Adipocyte (in vitro differentiated cells): ENCODE measurements around the gene TRMT10A.

ENCODE experiments used
- DNase-seq: peaks from one replicate; pipeline ENCODE4 v3.0.0-alpha.2; 2015; ENCODE audit warnings: low read depth
- H3K27me3 ChIP-seq: replicated peaks from 2 replicates; pipeline ENCODE4 v1.7.0; 2013; ENCODE audit warnings: mild to moderate bottlenecking, low read length, moderate library complexity; ENCODE audit not compliant: control insufficient read depth, insufficient read depth
- H3K36me3 ChIP-seq: 2 replicates; pipeline ENCODE4 v1.7.0; 2013; ENCODE audit warnings: low read length, mild to moderate bottlenecking, moderate library complexity; ENCODE audit not compliant: control insufficient read depth, insufficient read depth, severe bottlenecking
- H3K4me1 ChIP-seq: 2 replicates; pipeline ENCODE4 v1.7.0; 2013; ENCODE audit warnings: mild to moderate bottlenecking, low read length, moderate library complexity; ENCODE audit not compliant: control insufficient read depth, insufficient read depth
- H3K4me3 ChIP-seq: 2 replicates; pipeline ENCODE4 v1.7.0; 2013; ENCODE audit warnings: mild to moderate bottlenecking, low read length, moderate library complexity
- H3K9ac ChIP-seq: 2 replicates; pipeline ENCODE4 v1.7.0; 2013; ENCODE audit warnings: mild to moderate bottlenecking, low read length, moderate library complexity
- H3K9me3 ChIP-seq: 2 replicates; pipeline ENCODE4 v1.7.0; 2013; ENCODE audit warnings: mild to moderate bottlenecking, low read length, moderate library complexity; ENCODE audit not compliant: control insufficient read depth

The TRMT10A gene, protein sequence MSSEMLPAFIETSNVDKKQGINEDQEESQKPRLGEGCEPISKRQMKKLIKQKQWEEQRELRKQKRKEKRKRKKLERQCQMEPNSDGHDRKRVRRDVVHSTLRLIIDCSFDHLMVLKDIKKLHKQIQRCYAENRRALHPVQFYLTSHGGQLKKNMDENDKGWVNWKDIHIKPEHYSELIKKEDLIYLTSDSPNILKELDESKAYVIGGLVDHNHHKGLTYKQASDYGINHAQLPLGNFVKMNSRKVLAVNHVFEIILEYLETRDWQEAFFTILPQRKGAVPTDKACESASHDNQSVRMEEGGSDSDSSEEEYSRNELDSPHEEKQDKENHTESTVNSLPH

DNA sequence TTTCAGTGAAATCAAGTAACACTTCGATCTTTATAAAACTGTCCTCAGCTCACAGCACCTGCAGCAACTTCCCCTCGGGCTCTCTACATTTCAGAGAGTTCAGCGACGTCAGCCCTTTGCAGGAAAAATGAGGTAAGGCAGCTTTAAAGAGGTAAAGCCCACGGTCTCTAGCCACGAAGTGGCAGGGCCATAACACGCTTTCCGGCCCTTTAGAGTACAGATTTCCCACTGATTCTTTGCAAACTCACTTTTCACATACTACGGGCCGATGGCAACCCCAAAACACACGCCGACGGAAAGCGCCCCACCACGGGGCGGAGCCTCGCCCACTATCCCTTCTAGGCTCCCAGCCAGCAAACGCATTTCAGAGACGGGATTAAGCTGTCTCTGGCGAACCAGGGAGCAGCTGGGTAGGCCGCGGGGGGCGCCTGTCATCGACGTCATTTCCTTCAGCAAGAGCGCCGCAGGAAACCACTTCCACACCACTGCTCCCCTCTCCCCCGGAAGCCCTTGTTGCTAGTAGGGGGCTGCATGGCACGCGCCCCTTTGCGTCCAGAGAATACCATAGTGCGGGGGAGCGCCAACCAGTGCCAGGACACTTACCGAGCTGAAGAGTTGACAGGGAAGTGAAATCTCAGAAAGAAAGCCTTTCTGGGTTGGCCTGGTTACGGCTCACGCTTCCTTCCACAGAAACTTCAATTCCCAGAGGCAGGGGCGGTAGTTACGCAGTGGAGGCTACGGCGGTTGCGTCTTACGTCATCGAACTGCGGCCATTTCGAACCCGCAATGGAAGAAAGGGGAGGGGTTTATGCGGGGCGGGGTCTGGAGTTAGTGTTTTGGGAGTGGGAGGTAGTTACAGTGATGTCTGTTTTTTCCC, at the start of gene TRMT10A:
Gene TRMT10A (minus strand): TSS at position 730 of the 877 bp plus-strand sequence. CDS start 4,701 bp downstream, outside the sequence.
- peak within 1 kb of the TSS; percentile 89 for H3K4me3 ChIP-seq
- no peaks in the 10 kb centered on the region for H3K27me3 ChIP-seq
- H3K9me3 ChIP-seq = no peaks in the 10 kb centered on the region
- no peaks in the 10 kb centered on the region for H3K36me3 ChIP-seq
- DNase-seq = peak; percentile 99
- H3K9ac ChIP-seq = peak within 1 kb of the TSS; percentile 97
- H3K4me1 ChIP-seq = peaks cover 4% of the 10 kb centered on the region

DNA sequence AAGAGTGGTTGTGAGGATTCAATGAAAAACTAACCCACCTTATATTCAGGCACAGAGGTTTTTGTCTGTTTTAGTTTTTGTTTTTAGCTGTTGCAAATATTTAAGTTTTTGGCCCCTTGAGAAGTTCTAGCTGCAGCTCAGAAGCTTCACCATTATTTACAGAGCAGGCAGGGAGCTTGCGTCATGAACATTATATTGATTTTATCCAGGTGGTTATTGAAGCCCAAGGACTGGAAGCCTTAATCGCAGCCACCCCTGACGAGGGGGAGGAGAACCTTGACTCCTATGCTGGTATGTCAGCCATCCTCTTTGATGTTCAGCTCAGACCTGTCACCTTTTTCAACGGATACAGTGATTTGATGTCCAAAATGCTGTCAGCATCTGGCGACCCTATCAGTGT, 48.9 kb upstream of the TRMT10A start:
- no peak for DNase-seq
- H3K4me3 ChIP-seq = no peak overlapping the region
- peaks cover 10% of the 10 kb centered on the region for H3K27me3 ChIP-seq
- peaks cover 10% of the 10 kb centered on the region for H3K4me1 ChIP-seq
- no peaks in the 10 kb centered on the region for H3K36me3 ChIP-seq
- H3K9ac ChIP-seq = no peak overlapping the region
- H3K9me3 ChIP-seq = no peaks in the 10 kb centered on the region

- Histone ChIP-seq H3K9me3 (no peaks in the 10 kb centered on the region), H3K4me1 (peaks cover 10% of the 10 kb centered on the region), H3K27me3 (peaks cover 10% of the 10 kb centered on the region), H3K9ac (no peak overlapping the region), H3K36me3 (no peaks in the 10 kb centered on the region), H3K4me3 (no peak overlapping the region)
- DNase-seq = no peak
Observed at GRCh38 chr4:99612281-99612680, 48.4 kb upstream of the TRMT10A start.

DNA sequence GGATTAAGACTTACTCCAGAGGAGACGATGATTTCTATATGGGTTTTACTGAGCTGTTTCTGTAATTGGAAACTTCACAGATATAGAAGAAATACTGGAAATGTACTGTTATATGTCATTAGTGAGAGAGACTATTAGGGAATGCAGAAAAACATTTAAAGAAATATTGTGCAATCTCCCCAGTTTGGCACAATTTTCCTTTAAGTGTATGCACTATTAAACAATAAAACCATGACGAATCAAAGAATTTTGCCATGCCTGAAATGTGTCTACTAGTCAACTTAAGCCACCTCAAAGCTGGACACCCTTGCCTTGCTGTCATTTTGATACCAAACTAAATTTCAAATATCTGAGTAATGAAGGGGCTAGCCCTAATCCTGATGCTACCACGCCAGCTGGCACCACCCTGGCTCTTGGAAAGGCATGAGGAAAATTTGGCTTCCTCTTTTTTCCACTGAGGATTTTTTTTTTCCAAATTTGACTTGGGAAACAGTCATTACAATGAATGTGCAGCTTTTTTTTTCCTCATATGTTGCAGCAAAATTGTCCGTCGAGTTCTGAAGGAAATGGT, 46.9 kb upstream of the TRMT10A start:
- peak; percentile 35 for DNase-seq
- Histone ChIP-seq H3K27me3 (peaks cover 10% of the 10 kb centered on the region), H3K4me1 (peaks cover 10% of the 10 kb centered on the region), H3K36me3 (no peaks in the 10 kb centered on the region), H3K9ac (no peak overlapping the region), H3K4me3 (peak overlapping the region; percentile 48), H3K9me3 (no peaks in the 10 kb centered on the region)

GRCh38 chr4:99608417-99608816, 44.6 kb upstream of the TRMT10A start:
- peaks cover 10% of the 10 kb centered on the region for H3K4me1 ChIP-seq
- DNase-seq = no peak
- peaks cover 7% of the 10 kb centered on the region for H3K27me3 ChIP-seq
- H3K36me3 ChIP-seq = no peaks in the 10 kb centered on the region
- H3K9me3 ChIP-seq = no peaks in the 10 kb centered on the region
- H3K9ac ChIP-seq = no peak overlapping the region
- H3K4me3 ChIP-seq = no peak overlapping the region

DNA sequence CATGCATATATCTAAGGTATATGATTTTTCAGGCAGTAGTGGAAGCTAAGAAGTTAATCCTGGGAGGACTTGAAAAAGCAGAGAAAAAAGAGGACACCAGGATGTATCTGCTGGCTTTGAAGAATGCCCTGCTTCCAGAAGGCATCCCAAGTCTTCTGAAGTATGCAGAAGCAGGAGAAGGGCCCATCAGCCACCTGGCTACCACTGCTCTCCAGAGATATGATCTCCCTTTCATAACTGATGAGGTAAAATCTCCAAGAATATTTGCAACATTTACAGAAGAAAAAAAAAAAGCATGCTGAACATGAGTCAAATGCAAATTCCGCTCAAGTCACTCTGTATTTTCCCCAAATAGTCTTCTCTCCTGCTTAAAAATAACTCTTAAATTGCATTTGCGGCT, 42.9 kb upstream of the TRMT10A start:
- Histone ChIP-seq H3K27me3 (no peaks in the 10 kb centered on the region), H3K9me3 (no peaks in the 10 kb centered on the region), H3K4me3 (no peak overlapping the region), H3K36me3 (no peaks in the 10 kb centered on the region), H3K4me1 (peaks cover 10% of the 10 kb centered on the region), H3K9ac (no peak overlapping the region)
- DNase-seq = no peak

- H3K4me3 ChIP-seq = no peak overlapping the region
- H3K36me3 ChIP-seq = no peaks in the 10 kb centered on the region
- no peaks in the 10 kb centered on the region for H3K27me3 ChIP-seq
- H3K4me1 ChIP-seq = no peaks in the 10 kb centered on the region
- no peak for DNase-seq
- no peak overlapping the region for H3K9ac ChIP-seq
- H3K9me3 ChIP-seq = no peaks in the 10 kb centered on the region
Observed at GRCh38 chr4:99594818-99595217, 31.0 kb upstream of the TRMT10A start.

- Histone ChIP-seq H3K4me1 (no peaks in the 10 kb centered on the region), H3K9me3 (no peaks in the 10 kb centered on the region), H3K36me3 (no peaks in the 10 kb centered on the region), H3K27me3 (no peaks in the 10 kb centered on the region), H3K4me3 (no peak overlapping the region), H3K9ac (no peak overlapping the region)
- no peak for DNase-seq
Observed at GRCh38 chr4:99593781-99594641, 30.2 kb upstream of the TRMT10A start.

GRCh38 chr4:99591757-99592156, 27.9 kb upstream of the TRMT10A start:
- Histone ChIP-seq H3K4me3 (no peak overlapping the region), H3K9me3 (no peaks in the 10 kb centered on the region), H3K4me1 (no peaks in the 10 kb centered on the region), H3K36me3 (no peaks in the 10 kb centered on the region), H3K27me3 (no peaks in the 10 kb centered on the region), H3K9ac (no peak overlapping the region)
- DNase-seq = no peak

GRCh38 chr4:99587803-99588202, 24.0 kb upstream of the TRMT10A start:
- H3K4me1 ChIP-seq = no peaks in the 10 kb centered on the region
- H3K27me3 ChIP-seq = no peaks in the 10 kb centered on the region
- H3K9me3 ChIP-seq = no peaks in the 10 kb centered on the region
- H3K36me3 ChIP-seq = no peaks in the 10 kb centered on the region
- H3K4me3 ChIP-seq = no peak overlapping the region
- DNase-seq = no peak
- H3K9ac ChIP-seq = no peak overlapping the region
